CD4-positive, alpha-beta T cell treated with Interferon alpha-2 for 1 hour (primary cell): ENCODE measurements around the gene KLF13.

Source experiments
- DNase-seq, 2 donors: peaks; one replicate each; pipeline ENCODE4 v3.0.0-alpha.2; 2020 to 2022

Gene KLF13

GRCh38 chr15:31385736-31386135 is 59.1 kb downstream of the KLF13 start:
- DNase-seq: peak in 1 of 2 donors; percentile 26

- DNase-seq: peak in 1 of 2 donors; percentile 38
Observed at GRCh38 chr15:31387092-31387478, 60.5 kb downstream of the KLF13 start.

- DNase-seq: peak in 1 of 2 donors; percentile 65
Observed at GRCh38 chr15:31387479-31388118, 61.0 kb downstream of the KLF13 start.

DNA sequence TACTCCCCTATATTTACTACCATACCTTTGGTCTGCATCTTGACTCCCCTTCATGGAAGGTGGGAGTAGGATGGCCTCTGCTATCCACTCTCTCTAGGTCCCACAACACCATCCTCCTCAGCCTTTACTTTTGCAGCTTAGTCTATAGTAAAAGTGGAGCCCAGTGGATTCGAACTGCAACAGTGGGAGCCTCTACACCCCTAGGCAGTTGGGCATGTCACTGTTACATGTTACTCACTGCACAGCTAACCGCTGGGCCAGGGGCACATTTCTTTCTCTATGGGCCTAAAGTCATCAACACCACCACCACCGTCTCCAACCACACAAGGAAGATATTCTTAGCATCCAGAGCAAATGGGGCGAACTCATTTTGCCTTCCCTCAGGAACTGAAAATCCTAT is 62.9 kb downstream of the KLF13 start:
- no peak for DNase-seq

DNA sequence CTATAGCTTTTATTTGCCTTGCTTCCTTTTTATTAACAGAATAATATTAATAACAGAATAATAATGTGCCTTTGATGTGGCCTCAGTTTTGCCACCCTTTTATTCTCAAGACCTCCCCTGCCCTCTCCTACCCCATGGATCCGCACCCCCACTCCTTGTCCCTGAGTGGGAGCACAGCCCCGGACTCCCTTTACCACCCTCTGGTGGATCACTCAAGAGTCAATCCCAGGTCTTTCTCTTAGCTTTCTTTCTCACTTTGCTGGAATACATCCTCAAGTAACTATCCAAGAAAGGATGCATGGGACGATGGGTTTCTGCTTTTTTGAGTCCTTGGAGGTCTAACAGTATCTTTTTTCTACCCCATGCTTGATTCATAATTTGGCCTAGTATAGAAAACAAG is 63.4 kb downstream of the KLF13 start:
- DNase-seq: no peak

- DNase-seq: no peak
Observed at GRCh38 chr15:31390777-31391486, 64.3 kb downstream of the KLF13 start.

DNA sequence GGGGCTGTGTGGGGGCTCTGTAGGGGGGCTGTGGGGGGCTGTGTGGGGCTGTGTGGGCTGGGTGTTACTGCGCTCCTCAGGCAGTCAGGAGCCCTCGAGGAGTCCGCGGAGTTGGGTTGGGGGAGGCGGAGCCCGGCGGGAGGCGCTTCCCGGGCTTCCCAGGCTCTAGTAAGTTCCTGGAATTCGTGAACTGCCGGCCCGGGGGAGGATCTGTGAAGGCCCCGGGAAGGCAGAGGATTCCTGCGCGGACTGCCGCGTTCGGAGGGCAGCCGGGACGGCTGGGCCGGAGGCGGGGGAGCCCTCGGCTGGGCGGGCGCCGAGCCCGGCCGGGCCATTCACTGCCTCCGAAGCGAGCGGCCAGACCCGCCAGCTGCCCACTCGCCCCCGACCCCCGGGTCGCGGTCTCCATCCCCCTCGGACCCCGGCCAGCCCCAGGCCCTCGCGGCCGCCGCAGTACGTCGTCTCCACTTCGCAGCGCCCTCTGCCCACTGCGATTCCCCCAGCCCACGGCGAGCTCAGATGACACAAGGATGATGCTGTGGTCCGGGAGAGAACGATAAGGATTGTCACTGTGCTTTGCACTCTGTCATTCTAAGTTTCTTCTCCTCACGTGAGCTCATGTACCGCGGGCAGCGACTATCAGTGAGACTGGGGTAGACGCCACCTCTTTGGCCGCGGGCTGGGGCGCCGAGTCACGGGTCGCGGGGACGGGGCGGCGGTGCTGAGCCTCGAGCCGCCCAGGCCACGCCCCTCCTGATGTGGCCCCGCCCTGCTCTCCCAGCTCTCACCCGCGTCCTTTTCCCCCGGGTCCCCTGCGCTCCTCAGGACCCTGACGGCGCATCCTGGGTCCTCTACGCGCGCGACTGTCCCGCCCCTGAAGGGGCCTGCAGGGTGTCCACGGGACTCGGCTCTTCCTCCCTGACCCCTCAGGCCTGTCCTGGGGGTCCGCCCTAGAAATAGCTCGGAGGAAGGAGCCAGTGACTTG is 65.3 kb downstream of the KLF13 start:
- peak; percentile 78 to 85 for DNase-seq

- no peak for DNase-seq
Observed at GRCh38 chr15:31392761-31393401, 66.2 kb downstream of the KLF13 start.

GRCh38 chr15:31393444-31394091 is 66.9 kb downstream of the KLF13 start:
- DNase-seq: no peak

GRCh38 chr15:31396881-31397560 is 70.4 kb downstream of the KLF13 start:
- DNase-seq: peak in 1 of 2 donors; percentile 50

- DNase-seq: no peak
Observed at GRCh38 chr15:31397851-31398661, 71.4 kb downstream of the KLF13 start.

- no peak for DNase-seq
Observed at GRCh38 chr15:31398677-31399301, 72.2 kb downstream of the KLF13 start.

DNA sequence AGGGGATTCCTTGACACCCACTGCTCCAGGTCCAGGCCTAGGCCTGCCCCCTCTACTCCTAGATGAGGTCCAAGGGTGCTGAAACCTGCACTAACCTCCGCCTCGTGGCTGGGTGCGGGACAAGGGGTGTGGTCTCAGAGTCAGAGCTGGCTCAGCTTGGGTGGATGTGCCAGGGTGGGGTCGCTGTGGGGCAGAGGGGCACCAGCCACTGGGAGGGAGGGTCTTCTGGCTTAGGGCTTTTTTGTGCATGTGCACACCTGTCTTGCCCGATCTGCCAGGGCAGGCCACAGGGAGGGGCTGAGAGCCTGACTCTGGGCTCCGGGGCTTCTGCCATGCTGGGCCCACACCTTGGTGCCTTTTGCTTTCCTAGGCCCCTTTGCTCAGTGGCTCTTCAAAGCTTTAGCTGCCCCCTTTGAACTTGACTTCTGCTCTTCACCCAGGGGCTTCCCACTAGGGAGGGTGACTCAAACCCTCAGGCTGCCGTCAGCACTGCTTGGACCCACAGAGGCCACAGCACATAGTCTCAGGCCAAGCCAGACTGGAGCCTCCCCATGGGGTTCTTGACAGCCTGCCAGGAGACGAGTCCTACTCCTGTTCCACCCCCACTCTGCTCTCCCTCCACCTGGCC is 73.0 kb downstream of the KLF13 start:
- no peak for DNase-seq

- DNase-seq: no peak
Observed at GRCh38 chr15:31400222-31400927, 73.7 kb downstream of the KLF13 start.

DNA sequence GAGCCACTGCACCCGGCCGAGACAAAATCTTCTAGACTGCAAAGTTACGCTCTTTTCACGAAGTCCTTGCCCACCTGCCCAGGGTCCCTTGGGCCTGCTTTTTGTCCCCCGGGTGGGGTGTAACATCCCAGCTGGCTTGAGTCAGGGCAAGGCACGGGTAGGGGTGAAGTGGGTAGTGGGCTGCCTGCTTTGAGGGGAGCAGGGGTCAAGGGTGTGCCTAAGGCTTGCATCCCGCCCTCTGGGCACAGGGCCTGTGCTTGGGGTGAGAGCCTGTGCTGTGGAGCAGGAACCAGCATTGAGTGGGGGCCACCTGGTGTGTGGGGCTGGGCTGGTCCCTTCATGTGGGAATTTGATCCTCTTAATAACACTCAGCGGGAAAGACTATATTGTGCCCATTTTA is 74.6 kb downstream of the KLF13 start:
- no peak for DNase-seq

GRCh38 chr15:31402003-31402402 is 75.4 kb downstream of the KLF13 start:
- no peak for DNase-seq

- no peak for DNase-seq
Observed at GRCh38 chr15:31402511-31403056, 75.9 kb downstream of the KLF13 start.

GRCh38 chr15:31403096-31403495 is 76.5 kb downstream of the KLF13 start:
- no peak for DNase-seq

- DNase-seq: no peak
Observed at GRCh38 chr15:31403606-31404005, 77.0 kb downstream of the KLF13 start.
